A549 (cell line): ENCODE measurements around the gene ISG15. TPM values are rescaled to one million over a fixed set of nuclear protein-coding genes. Genes with fewer than 3 reads are reported as not detected.

Source experiments
- ATAC-seq, 2 experiments: fragments of 200-7000 bp in 1 of 2; fragments of >200 bp in 1 of 2; cut with Nextera tagmentation in 1 of 2; cut with Tn5 transposase in 1 of 2; 3 replicates each; pipeline versions ENCODE4 v1.8.0 to v1.9.1; 2018 to 2020; ENCODE audit warnings: mild to moderate bottlenecking in 1 of 2, moderate library complexity in 1 of 2
- CTCF ChIA-PET: fragments of 300-600 bp; sonication (Branson Sonifier 250); formaldehyde crosslinking; extraction: SDS; loops from one replicate; lab custom pipeline; 2021; ENCODE audit warnings: antibody characterized with exemption, inconsistent platforms; lab: Yijun Ruan, JAX
- POLR2A ChIA-PET: fragments of 350-600 bp; formaldehyde crosslinking; extraction: SDS; loops from one replicate; lab custom pipeline; 2021; ENCODE audit warnings: antibody characterized with exemption, inconsistent platforms; lab: Yijun Ruan, JAX
- DNase-seq, 2 experiments: peaks; one replicate each; pipeline versions ENCODE4 v3.0.0 to v3.0.0-alpha.2; 2011 to 2016; ENCODE audit warnings: low read depth in 1 of 2, low spot score in 1 of 2
- FAIRE-seq: peaks from 2 replicates; lab custom pipeline; 2011; peaks lifted over from hg19 to GRCh38; lab: Jason Lieb, UNC
- H3K27ac ChIP-seq, 2 experiments: fragments of >200 bp; sonication (Bioruptor Twin); formaldehyde crosslinking; 3 replicates each; pipeline ENCODE4 v1.5.1; 2016 to 2017
- H3K4me1 ChIP-seq: fragments of >200 bp; sonication (Bioruptor Twin); formaldehyde crosslinking; 3 replicates; pipeline ENCODE4 v1.6.1; 2016
- H3K4me2 ChIP-seq: fragments of >200 bp; sonication (Bioruptor Twin); formaldehyde crosslinking; 3 replicates; pipeline ENCODE4 v1.6.1; 2016
- H3K4me3 ChIP-seq: fragments of >200 bp; sonication (Bioruptor Twin); formaldehyde crosslinking; 3 replicates; pipeline ENCODE4 v1.5.1; 2016
- H3K9me3 ChIP-seq: fragments of >200 bp; sonication (Bioruptor Twin); formaldehyde crosslinking; 3 replicates; pipeline ENCODE4 v1.6.1; 2016
- ATOH8 ChIP-seq: fragments of 250-450 bp; sonication (Bioruptor Pico); IDR thresholded peaks from 2 replicates; pipeline ENCODE4 v1.5.0; 2020; ENCODE audit warnings: low read depth, mild to moderate bottlenecking, moderate library complexity
- CEBPB ChIP-seq, 2 experiments: fragments of >200 bp in 1 of 2; sonication (Bioruptor Twin) in 1 of 2; formaldehyde crosslinking in 1 of 2; IDR thresholded peaks; 2 replicates each; pipeline ENCODE4 v1.6.1; 2012 to 2016
- CHD2 ChIP-seq: fragments of 150-350 bp; IDR thresholded peaks from 2 replicates; pipeline ENCODE4 v1.6.1; 2014; ENCODE audit warnings: low read length; ENCODE audit not compliant: partially characterized antibody
- FOSL2 ChIP-seq, 2 experiments: fragments of 450-650 bp in 1 of 2; fragments of >200 bp in 1 of 2; sonication (Bioruptor Twin) in 1 of 2; formaldehyde crosslinking; IDR thresholded peaks; 2 replicates each; pipeline versions ENCODE4 v1.5.0 to v1.6.1; 2016 to 2020; ENCODE audit warnings: mild to moderate bottlenecking in 1 of 2, moderate library complexity in 1 of 2
- HES2 ChIP-seq: fragments of >200 bp; sonication (Bioruptor Twin); formaldehyde crosslinking; IDR thresholded peaks from 2 replicates; pipeline ENCODE4 v1.6.1; 2016
- HOXB5 ChIP-seq: fragments of 250-450 bp; sonication (Bioruptor Pico); IDR thresholded peaks from 2 replicates; pipeline ENCODE4 v1.5.0; 2020; ENCODE audit warnings: mild to moderate bottlenecking, moderate library complexity
- JUNB ChIP-seq: fragments of >200 bp; sonication (Bioruptor Twin); formaldehyde crosslinking; IDR thresholded peaks from 2 replicates; pipeline ENCODE4 v1.6.1; 2016
- MAZ ChIP-seq: fragments of 150-350 bp; IDR thresholded peaks from 2 replicates; pipeline ENCODE4 v1.6.1; 2014; ENCODE audit warnings: antibody characterized with exemption, low read depth, low read length, borderline replicate concordance
- MYC ChIP-seq: IDR thresholded peaks from 2 replicates; pipeline ENCODE4 v1.6.1; 2012; ENCODE audit warnings: mild to moderate bottlenecking, inconsistent platforms, low read length, improper control_type of control experiment, borderline replicate concordance
- NPAS2 ChIP-seq: fragments of 250-450 bp; sonication (Bioruptor Pico); IDR thresholded peaks from 2 replicates; pipeline ENCODE4 v1.8.0; 2022; ENCODE audit warnings: mild to moderate bottlenecking, moderate library complexity, borderline replicate concordance
- NR3C1 ChIP-seq: fragments of >200 bp; sonication (Bioruptor Twin); formaldehyde crosslinking; IDR thresholded peaks from 3 replicates; pipeline ENCODE4 v1.6.1; 2017
- POLR2A ChIP-seq: IDR thresholded peaks from 2 replicates; pipeline ENCODE4 v1.6.1; 2012; ENCODE audit warnings: mild to moderate bottlenecking, low read length
- RAD21 ChIP-seq, 2 experiments: fragments of >200 bp in 1 of 2; sonication (Bioruptor Twin) in 1 of 2; formaldehyde crosslinking in 1 of 2; IDR thresholded peaks in 1 of 2; conservative IDR thresholded peaks in 1 of 2; 2 replicates in 1 of 2; 3 replicates in 1 of 2; pipeline ENCODE4 v1.6.1; 2012 to 2018; ENCODE audit warnings: inconsistent platforms in 1 of 2
- RCOR1 ChIP-seq: fragments of 150-350 bp; IDR thresholded peaks from 2 replicates; pipeline ENCODE4 v1.6.1; 2014; ENCODE audit warnings: antibody characterized with exemption, low read length, low read depth
- SMC3 ChIP-seq: fragments of >200 bp; sonication (Bioruptor Twin); formaldehyde crosslinking; IDR thresholded peaks from 3 replicates; pipeline ENCODE4 v1.6.1; 2018; ENCODE audit warnings: inconsistent platforms
- TFCP2L1 ChIP-seq: fragments of 250-450 bp; sonication (Bioruptor Pico); IDR thresholded peaks from 2 replicates; pipeline ENCODE4 v1.5.0; 2021; ENCODE audit warnings: mild to moderate bottlenecking
- TP53 ChIP-seq: fragments of 250-450 bp; sonication (Bioruptor Pico); IDR thresholded peaks from 2 replicates; pipeline ENCODE4 v1.5.0; 2021; ENCODE audit warnings: mild to moderate bottlenecking, moderate library complexity
- ZNF302 ChIP-seq: fragments of 250-450 bp; sonication (Bioruptor Pico); IDR thresholded peaks from 2 replicates; pipeline ENCODE4 v1.9.0; 2021; ENCODE audit warnings: inconsistent platforms, mild to moderate bottlenecking, moderate library complexity
- ZSCAN20 ChIP-seq: fragments of 250-450 bp; sonication (Bioruptor Pico); IDR thresholded peaks from 2 replicates; pipeline ENCODE4 v1.8.0; 2022; ENCODE audit warnings: mild to moderate bottlenecking, moderate library complexity
- WGBS: methylation state at CpG from one replicate; pipeline ENCODE4 v1.1.6; 2017; ENCODE audit errors: missing lambda C conversion rate; 5-methylcytosine and 5-hydroxymethylcytosine counted together
- polyA plus RNA-seq, 4 experiments: library from polyadenylated mRNA; depleted of rRNA in 3 of 4; stranded (reverse); fragments of >200 nt; fragmentation: RNase III in 1 of 4; extraction: RNeasy Plus Mini Kit Qiagen cat#74134 plus additional on column Dnase treatment in 1 of 4; gene quantifications; 2 replicates in 3 of 4; 3 replicates in 1 of 4; pipeline ENCODE4 v1.2.3, GENCODE V29; 2011 to 2017
- TF ChIP-seq, protein P1 (sequence below): fragments of 200-600 bp; sonication (generic); IDR thresholded peaks from 2 replicates; pipeline ENCODE4 v1.6.1; 2016; ENCODE audit warnings: antibody characterized with exemption, mild to moderate bottlenecking, moderate library complexity
- TF ChIP-seq, protein P2 (sequence below): fragments of >200 bp; sonication (Bioruptor Twin); formaldehyde crosslinking; IDR thresholded peaks from 3 replicates; pipeline ENCODE4 v1.5.1; 2016

The ISG15 gene
- polyA plus RNA-seq, 2 of the 4 experiments (the other 2 are of a cell fraction) = 4.6 to 11.2 TPM

DNA sequence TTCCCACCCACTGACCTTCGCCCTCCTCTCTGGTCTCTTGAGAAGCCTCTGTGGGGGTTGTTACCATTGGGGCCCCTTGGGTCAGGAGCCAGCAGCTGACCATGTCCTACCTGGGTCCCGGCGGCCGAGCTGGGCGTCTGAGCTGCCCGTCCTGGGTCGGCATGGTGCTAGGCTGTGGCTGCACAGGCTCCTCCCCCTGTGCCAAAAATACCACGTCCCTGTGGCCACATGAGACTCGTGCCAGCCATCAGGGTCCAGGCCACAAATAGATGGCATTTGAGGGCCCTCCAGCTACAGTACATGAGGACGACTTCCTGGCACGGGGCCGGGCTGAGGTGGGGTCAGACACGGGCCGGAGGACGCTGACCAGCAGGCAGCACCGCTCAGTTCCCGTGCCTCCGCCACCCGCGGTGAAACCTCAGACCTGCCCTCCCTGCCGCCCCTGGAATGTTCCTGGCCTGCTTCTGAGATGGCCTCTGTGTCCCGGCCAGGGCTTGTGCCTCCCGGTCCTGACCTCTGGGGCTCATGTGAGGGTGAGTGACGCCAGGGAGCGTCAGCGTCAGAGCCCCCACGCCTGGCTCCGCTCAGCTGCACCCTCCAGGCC is 31.2 kb upstream of the ISG15 start, which contains the start of gene PERM1:
Gene PERM1, minus strand, starts transcription at position 139 of the 604 bp plus-strand sequence. CDS start 1,064 bp downstream, outside the sequence.
- 80% methylated on average over 3 of the region's 28 CpGs for WGBS
- ATAC-seq (no peak), DNase-seq (no peak), FAIRE-seq (no peak)
- no peak for TF ChIP-seq RCOR1
- H3K4me1 ChIP-seq = no peaks in the 10 kb centered on the region
- no peaks in the 10 kb centered on the region for H3K9me3 ChIP-seq
- H3K27ac ChIP-seq = no peak within 1 kb of the TSS
- no peak within 1 kb of the TSS for H3K4me2 ChIP-seq
- H3K4me3 ChIP-seq = no peak within 1 kb of the TSS
- POLR2A ChIA-PET = no interaction called here
- CTCF ChIA-PET = interaction anchor here (0.8 to 7.6 kb wide), 10 partner anchors 12 to 309 kb away, joined by 3 to 126 read pairs (median 18); partner anchors contain the start of genes HES4 and ISG15

- DNase-seq (no peak), FAIRE-seq (no peak), ATAC-seq (no peak)
- no peaks in the 10 kb centered on the region for H3K4me1 ChIP-seq
- no peak overlapping the region for H3K4me2 ChIP-seq
- 89% methylated on average over 27 of the region's 43 CpGs for WGBS
- TF ChIP-seq, protein P1, sequence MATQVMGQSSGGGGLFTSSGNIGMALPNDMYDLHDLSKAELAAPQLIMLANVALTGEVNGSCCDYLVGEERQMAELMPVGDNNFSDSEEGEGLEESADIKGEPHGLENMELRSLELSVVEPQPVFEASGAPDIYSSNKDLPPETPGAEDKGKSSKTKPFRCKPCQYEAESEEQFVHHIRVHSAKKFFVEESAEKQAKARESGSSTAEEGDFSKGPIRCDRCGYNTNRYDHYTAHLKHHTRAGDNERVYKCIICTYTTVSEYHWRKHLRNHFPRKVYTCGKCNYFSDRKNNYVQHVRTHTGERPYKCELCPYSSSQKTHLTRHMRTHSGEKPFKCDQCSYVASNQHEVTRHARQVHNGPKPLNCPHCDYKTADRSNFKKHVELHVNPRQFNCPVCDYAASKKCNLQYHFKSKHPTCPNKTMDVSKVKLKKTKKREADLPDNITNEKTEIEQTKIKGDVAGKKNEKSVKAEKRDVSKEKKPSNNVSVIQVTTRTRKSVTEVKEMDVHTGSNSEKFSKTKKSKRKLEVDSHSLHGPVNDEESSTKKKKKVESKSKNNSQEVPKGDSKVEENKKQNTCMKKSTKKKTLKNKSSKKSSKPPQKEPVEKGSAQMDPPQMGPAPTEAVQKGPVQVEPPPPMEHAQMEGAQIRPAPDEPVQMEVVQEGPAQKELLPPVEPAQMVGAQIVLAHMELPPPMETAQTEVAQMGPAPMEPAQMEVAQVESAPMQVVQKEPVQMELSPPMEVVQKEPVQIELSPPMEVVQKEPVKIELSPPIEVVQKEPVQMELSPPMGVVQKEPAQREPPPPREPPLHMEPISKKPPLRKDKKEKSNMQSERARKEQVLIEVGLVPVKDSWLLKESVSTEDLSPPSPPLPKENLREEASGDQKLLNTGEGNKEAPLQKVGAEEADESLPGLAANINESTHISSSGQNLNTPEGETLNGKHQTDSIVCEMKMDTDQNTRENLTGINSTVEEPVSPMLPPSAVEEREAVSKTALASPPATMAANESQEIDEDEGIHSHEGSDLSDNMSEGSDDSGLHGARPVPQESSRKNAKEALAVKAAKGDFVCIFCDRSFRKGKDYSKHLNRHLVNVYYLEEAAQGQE = no peak
- TF ChIP-seq FOSL2 (IDR thresholded peaks at IDR 0.05) = no peak
- no peak for TF ChIP-seq FOSL2 (CRISPR knock-in tag; IDR thresholded peaks at IDR 0.05)
- no peak for TF ChIP-seq ATOH8
- no peak for TF ChIP-seq NPAS2 (CRISPR knock-in tag)
- no peak for TF ChIP-seq ZNF302 (CRISPR knock-in tag)
- no peak for TF ChIP-seq RCOR1
- H3K9me3 ChIP-seq = no peaks in the 10 kb centered on the region
- no peak overlapping the region for H3K27ac ChIP-seq
- no peak overlapping the region for H3K4me3 ChIP-seq
- ChIA-PET CTCF (interaction anchor here (0.8 to 7.6 kb wide), 13 partner anchors 11 to 308 kb away, joined by 3 to 126 read pairs (median 8); partner anchors contain the start of genes HES4 and ISG15), POLR2A (no interaction called here)
Measured at GRCh38 chr1:982765-983436, 30.4 kb upstream of the ISG15 start.

- 29% methylated on average over 12 of the region's 29 CpGs for WGBS
- Histone ChIP-seq H3K4me2 (peak overlapping the region; percentile 64), H3K4me3 (0 out of 3 replicates have a peak overlapping the region, but pooled peaks have one; percentile 12), H3K4me1 (no peaks in the 10 kb centered on the region), H3K9me3 (no peaks in the 10 kb centered on the region), H3K27ac (peak overlapping the region in 1 of 2 experiments; percentile 68; a peak in 3 of 6 replicates)
- POLR2A ChIA-PET = no interaction called here
- no peak for DNase-seq
- CTCF ChIA-PET = interaction anchor here (0.6 to 7.6 kb wide), 34 partner anchors 8 to 386 kb away, joined by 3 to 126 read pairs (median 4); partner anchors contain the start of genes HES4 and ISG15
- no peak for FAIRE-seq
- ATAC-seq = peak; percentile 64 to 79; a peak in 5 of 6 replicates
- TF ChIP-seq RAD21 (conservative IDR thresholded peaks at IDR 0.05 in 1 of 2, IDR thresholded peaks at IDR 0.05 in 1 of 2) (peak; percentile 74 to 92), CHD2 (no peak), JUNB (no peak), HOXB5 (no peak), ATOH8 (no peak), TP53 (CRISPR knock-in tag) (no peak), NR3C1 (no peak), HES2 (no peak), MYC (no peak), SMC3 (peak; percentile 85), ZSCAN20 (no peak), POLR2A (no peak), TFCP2L1 (CRISPR knock-in tag) (no peak), MAZ (no peak), CEBPB (IDR thresholded peaks at IDR 0.05) (no peak)
- TF ChIP-seq, protein P2, sequence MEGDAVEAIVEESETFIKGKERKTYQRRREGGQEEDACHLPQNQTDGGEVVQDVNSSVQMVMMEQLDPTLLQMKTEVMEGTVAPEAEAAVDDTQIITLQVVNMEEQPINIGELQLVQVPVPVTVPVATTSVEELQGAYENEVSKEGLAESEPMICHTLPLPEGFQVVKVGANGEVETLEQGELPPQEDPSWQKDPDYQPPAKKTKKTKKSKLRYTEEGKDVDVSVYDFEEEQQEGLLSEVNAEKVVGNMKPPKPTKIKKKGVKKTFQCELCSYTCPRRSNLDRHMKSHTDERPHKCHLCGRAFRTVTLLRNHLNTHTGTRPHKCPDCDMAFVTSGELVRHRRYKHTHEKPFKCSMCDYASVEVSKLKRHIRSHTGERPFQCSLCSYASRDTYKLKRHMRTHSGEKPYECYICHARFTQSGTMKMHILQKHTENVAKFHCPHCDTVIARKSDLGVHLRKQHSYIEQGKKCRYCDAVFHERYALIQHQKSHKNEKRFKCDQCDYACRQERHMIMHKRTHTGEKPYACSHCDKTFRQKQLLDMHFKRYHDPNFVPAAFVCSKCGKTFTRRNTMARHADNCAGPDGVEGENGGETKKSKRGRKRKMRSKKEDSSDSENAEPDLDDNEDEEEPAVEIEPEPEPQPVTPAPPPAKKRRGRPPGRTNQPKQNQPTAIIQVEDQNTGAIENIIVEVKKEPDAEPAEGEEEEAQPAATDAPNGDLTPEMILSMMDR = peak; percentile 78
Measured at GRCh38 chr1:983798-984475, 29.4 kb upstream of the ISG15 start.
